ENCODE data around the gene TSN.
"Not testable (repeated sequence)": the region's sequence is repeated elsewhere in the genome, so short reads cannot be mapped to it uniquely, and the experiment has no call there.

TSN gene

GRCh38 chr2:121803503-121803902 lies 48.1 kb downstream of the TSN start:
- H3K4me1 ChIP-seq (ENCODE audit: control insufficient read depth in 1 of 2, insufficient read depth in 2 of 2, low read length in 2 of 2) = no peaks in the 10 kb centered on the region
- H3K36me3 ChIP-seq (ENCODE audit: control insufficient read depth in 1 of 2, insufficient read depth in 2 of 2, low read length in 2 of 2) = no peaks in the 10 kb centered on the region
- peaks cover 0 to 9% of the 10 kb centered on the region in 2 donors for H3K9me3 ChIP-seq (ENCODE audit: control insufficient read depth in 1 of 2, low read length in 2 of 2)
- H3K4me3 ChIP-seq (ENCODE audit: low read depth in 1 of 2, low read length in 2 of 2) = no peak overlapping the region
- no peak overlapping the region for H3K27ac ChIP-seq (ENCODE audit: low read length)
- H3K27me3 ChIP-seq (ENCODE audit: low read depth, low read length) = no peaks in the 10 kb centered on the region

DNA sequence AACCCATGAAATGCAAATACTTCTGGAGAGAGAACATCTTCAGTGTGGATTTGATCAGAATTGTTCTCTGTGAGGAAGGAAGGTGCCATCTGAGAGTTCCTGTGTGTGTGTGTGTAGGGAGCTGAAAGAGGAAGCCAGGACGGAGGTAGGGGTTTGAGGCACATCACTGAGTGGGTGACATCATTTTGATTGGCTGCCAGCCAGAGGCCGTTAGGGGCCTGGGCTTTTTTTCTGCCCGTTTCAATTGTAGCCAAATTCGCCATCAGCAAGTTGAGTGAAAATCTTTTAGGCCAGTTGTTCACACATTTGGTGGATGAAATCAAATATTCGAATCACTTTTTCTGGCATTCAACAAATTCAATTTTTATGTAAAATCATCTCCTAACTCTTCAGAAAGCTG lies 48.9 kb downstream of the TSN start:
- Histone ChIP-seq H3K4me3 (ENCODE audit: low read depth in 1 of 2, low read length in 2 of 2) (no peak overlapping the region), H3K4me1 (ENCODE audit: control insufficient read depth in 1 of 2, insufficient read depth in 2 of 2, low read length in 2 of 2) (no peaks in the 10 kb centered on the region)

GRCh38 chr2:121804997-121805765 lies 49.7 kb downstream of the TSN start:
- Histone ChIP-seq H3K4me3 (ENCODE audit: low read depth in 1 of 2, low read length in 2 of 2) (no peak overlapping the region), H3K4me1 (ENCODE audit: control insufficient read depth in 1 of 2, insufficient read depth in 2 of 2, low read length in 2 of 2) (no peaks in the 10 kb centered on the region), H3K27ac (ENCODE audit: low read length) (no peak overlapping the region), H3K9me3 (ENCODE audit: control insufficient read depth in 1 of 2, low read length in 2 of 2) (peaks cover 0 to 9% of the 10 kb centered on the region in 2 donors), H3K27me3 (ENCODE audit: low read depth, low read length) (no peaks in the 10 kb centered on the region), H3K36me3 (ENCODE audit: control insufficient read depth in 1 of 2, insufficient read depth in 2 of 2, low read length in 2 of 2) (no peaks in the 10 kb centered on the region)

More for the DNA sequence above, 48.9 kb downstream of the TSN start:
- Histone ChIP-seq H3K36me3 (ENCODE audit: control insufficient read depth in 1 of 2, insufficient read depth in 2 of 2, low read length in 2 of 2) (no peaks in the 10 kb centered on the region), H3K9me3 (ENCODE audit: control insufficient read depth in 1 of 2, low read length in 2 of 2) (peaks cover 0 to 9% of the 10 kb centered on the region in 2 donors), H3K27me3 (ENCODE audit: low read depth, low read length) (no peaks in the 10 kb centered on the region), H3K27ac (ENCODE audit: low read length) (no peak overlapping the region)

GRCh38 chr2:121805766-121806143 lies 50.3 kb downstream of the TSN start:
- Histone ChIP-seq H3K27me3 (ENCODE audit: low read depth, low read length) (no peaks in the 10 kb centered on the region), H3K36me3 (ENCODE audit: control insufficient read depth in 1 of 2, insufficient read depth in 2 of 2, low read length in 2 of 2) (no peaks in the 10 kb centered on the region), H3K9me3 (ENCODE audit: control insufficient read depth in 1 of 2, low read length in 2 of 2) (peaks cover 0 to 9% of the 10 kb centered on the region in 2 donors), H3K4me1 (ENCODE audit: control insufficient read depth in 1 of 2, insufficient read depth in 2 of 2, low read length in 2 of 2) (no peaks in the 10 kb centered on the region), H3K4me3 (ENCODE audit: low read depth in 1 of 2, low read length in 2 of 2) (no peak overlapping the region), H3K27ac (ENCODE audit: low read length) (no peak overlapping the region)

DNA sequence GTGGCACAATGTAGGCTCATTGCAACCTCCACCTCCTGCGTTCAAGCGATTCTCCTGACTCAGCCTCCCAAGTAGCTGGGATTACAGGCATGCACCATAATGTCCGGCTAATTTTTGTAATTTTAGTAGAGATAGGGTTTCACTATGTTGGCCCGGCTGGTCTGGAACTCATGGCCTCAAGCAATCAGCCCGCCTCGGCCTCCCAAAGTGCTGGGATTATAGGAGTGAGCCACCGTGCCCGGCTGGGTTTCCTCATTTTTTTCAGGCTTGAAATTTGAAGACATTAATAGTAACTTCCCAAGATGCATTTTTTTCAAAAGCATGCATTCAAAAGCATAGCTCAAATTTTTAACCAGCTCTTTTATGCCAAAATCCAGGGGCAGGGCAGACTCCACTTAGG lies 52.3 kb downstream of the TSN start:
- not testable (repeated sequence) for H3K4me1 ChIP-seq (ENCODE audit: control insufficient read depth in 1 of 2, insufficient read depth in 2 of 2, low read length in 2 of 2); H3K27me3 ChIP-seq (ENCODE audit: low read depth, low read length); H3K9me3 ChIP-seq (ENCODE audit: control insufficient read depth in 1 of 2, low read length in 2 of 2); H3K36me3 ChIP-seq (ENCODE audit: control insufficient read depth in 1 of 2, insufficient read depth in 2 of 2, low read length in 2 of 2); H3K4me3 ChIP-seq (ENCODE audit: low read depth in 1 of 2, low read length in 2 of 2); H3K27ac ChIP-seq (ENCODE audit: low read length)

GRCh38 chr2:121809607-121810006 lies 54.2 kb downstream of the TSN start:
- H3K4me3 ChIP-seq (ENCODE audit: low read depth in 1 of 2, low read length in 2 of 2) = no peak overlapping the region
- no peaks in the 10 kb centered on the region for H3K36me3 ChIP-seq (ENCODE audit: control insufficient read depth in 1 of 2, insufficient read depth in 2 of 2, low read length in 2 of 2)
- no peaks in the 10 kb centered on the region for H3K9me3 ChIP-seq (ENCODE audit: control insufficient read depth in 1 of 2, low read length in 2 of 2)
- no peak overlapping the region for H3K27ac ChIP-seq (ENCODE audit: low read length)
- no peaks in the 10 kb centered on the region for H3K4me1 ChIP-seq (ENCODE audit: control insufficient read depth in 1 of 2, insufficient read depth in 2 of 2, low read length in 2 of 2)
- no peaks in the 10 kb centered on the region for H3K27me3 ChIP-seq (ENCODE audit: low read depth, low read length)

GRCh38 chr2:121810959-121811853 lies 55.8 kb downstream of the TSN start:
- no peak overlapping the region for H3K27ac ChIP-seq (ENCODE audit: low read length)
- H3K36me3 ChIP-seq (ENCODE audit: control insufficient read depth in 1 of 2, insufficient read depth in 2 of 2, low read length in 2 of 2) = no peaks in the 10 kb centered on the region
- no peaks in the 10 kb centered on the region for H3K9me3 ChIP-seq (ENCODE audit: control insufficient read depth in 1 of 2, low read length in 2 of 2)
- H3K4me1 ChIP-seq (ENCODE audit: control insufficient read depth in 1 of 2, insufficient read depth in 2 of 2, low read length in 2 of 2) = no peaks in the 10 kb centered on the region
- H3K4me3 ChIP-seq (ENCODE audit: low read depth in 1 of 2, low read length in 2 of 2) = no peak overlapping the region
- H3K27me3 ChIP-seq (ENCODE audit: low read depth, low read length) = no peaks in the 10 kb centered on the region

- H3K4me3 ChIP-seq (ENCODE audit: low read depth in 1 of 2, low read length in 2 of 2); H3K27ac ChIP-seq (ENCODE audit: low read length); H3K36me3 ChIP-seq (ENCODE audit: control insufficient read depth in 1 of 2, insufficient read depth in 2 of 2, low read length in 2 of 2); H3K27me3 ChIP-seq (ENCODE audit: low read depth, low read length); H3K4me1 ChIP-seq (ENCODE audit: control insufficient read depth in 1 of 2, insufficient read depth in 2 of 2, low read length in 2 of 2); H3K9me3 ChIP-seq (ENCODE audit: control insufficient read depth in 1 of 2, low read length in 2 of 2): not testable (repeated sequence)
These were observed 57.6 kb downstream of the TSN start for GRCh38 chr2:121813083-121813482.

DNA sequence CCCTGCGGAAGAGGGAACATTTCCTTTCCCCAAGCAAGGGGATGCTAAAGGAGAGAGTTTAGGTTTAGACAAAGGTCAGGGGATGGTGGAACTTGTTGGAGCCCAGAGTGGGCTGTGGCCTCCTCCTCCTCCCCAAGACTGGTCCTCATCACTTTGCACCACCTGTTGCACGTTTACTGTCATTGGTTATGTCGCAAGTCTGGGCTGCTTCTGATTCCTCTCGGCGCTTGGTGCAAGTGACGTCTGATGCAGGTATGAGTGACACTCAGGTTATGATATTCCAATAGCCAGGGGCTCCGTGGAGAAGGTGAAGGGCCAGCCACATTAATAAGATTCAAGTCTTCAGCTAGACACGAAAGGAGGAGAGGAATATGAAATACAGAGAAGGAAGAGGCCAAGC lies 59.8 kb downstream of the TSN start:
- H3K9me3 ChIP-seq (ENCODE audit: control insufficient read depth in 1 of 2, low read length in 2 of 2) = peaks cover 0 to 5% of the 10 kb centered on the region in 2 donors

DNA sequence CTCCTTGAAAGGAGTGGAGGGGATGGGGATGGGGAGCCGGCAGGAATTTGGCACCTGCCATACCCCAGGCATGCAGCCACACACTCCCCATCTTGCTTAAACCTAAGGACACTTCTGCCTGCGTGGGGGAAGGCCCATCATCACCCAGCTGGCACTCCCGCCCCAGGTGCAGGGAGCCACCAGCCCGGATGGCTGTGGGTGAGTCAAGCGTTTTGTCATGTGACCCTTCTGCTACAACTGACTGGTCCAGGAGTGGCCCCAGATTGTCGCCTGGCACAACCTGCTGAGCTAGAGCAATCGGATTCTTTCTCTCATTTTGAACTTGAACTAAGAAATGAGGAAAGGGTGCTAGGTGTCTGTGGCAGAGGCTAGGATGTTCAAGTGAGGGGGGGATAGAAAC lies 61.3 kb downstream of the TSN start:
- Histone ChIP-seq H3K36me3 (ENCODE audit: control insufficient read depth in 1 of 2, insufficient read depth in 2 of 2, low read length in 2 of 2) (no peaks in the 10 kb centered on the region), H3K27me3 (ENCODE audit: low read depth, low read length) (no peaks in the 10 kb centered on the region), H3K4me3 (ENCODE audit: low read depth in 1 of 2, low read length in 2 of 2) (no peak overlapping the region), H3K4me1 (ENCODE audit: control insufficient read depth in 1 of 2, insufficient read depth in 2 of 2, low read length in 2 of 2) (no peaks in the 10 kb centered on the region), H3K27ac (ENCODE audit: low read length) (no peak overlapping the region), H3K9me3 (ENCODE audit: control insufficient read depth in 1 of 2, low read length in 2 of 2) (peaks cover 0 to 5% of the 10 kb centered on the region in 2 donors)

More for the DNA sequence above, 59.8 kb downstream of the TSN start:
- Histone ChIP-seq H3K36me3 (ENCODE audit: control insufficient read depth in 1 of 2, insufficient read depth in 2 of 2, low read length in 2 of 2) (no peaks in the 10 kb centered on the region), H3K4me1 (ENCODE audit: control insufficient read depth in 1 of 2, insufficient read depth in 2 of 2, low read length in 2 of 2) (no peaks in the 10 kb centered on the region), H3K4me3 (ENCODE audit: low read depth in 1 of 2, low read length in 2 of 2) (no peak overlapping the region), H3K27me3 (ENCODE audit: low read depth, low read length) (no peaks in the 10 kb centered on the region), H3K27ac (ENCODE audit: low read length) (no peak overlapping the region)

DNA sequence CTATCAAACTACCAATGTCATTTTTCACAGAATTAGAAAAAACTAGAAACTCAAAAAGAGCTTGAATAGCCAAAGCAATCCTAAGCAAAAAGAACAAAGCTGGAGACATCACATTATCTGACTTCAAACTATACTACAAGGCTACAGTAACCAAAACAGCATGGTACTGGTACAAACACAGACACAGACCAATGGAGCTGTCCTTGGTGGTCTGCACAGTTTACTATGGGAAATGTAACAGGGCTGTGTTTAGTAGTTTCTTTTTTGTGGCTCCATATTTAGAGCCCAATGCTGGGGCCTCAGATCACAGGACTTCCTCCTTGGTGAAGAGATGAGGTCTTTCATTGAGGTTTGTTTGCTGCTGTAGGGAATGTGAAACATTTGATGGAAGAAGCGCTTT lies 61.9 kb downstream of the TSN start:
- H3K27ac ChIP-seq (ENCODE audit: low read length) = not testable (repeated sequence)

More for the DNA sequence above, 61.9 kb downstream of the TSN start:
- not testable (repeated sequence) for H3K9me3 ChIP-seq (ENCODE audit: control insufficient read depth in 1 of 2, low read length in 2 of 2); H3K4me1 ChIP-seq (ENCODE audit: control insufficient read depth in 1 of 2, insufficient read depth in 2 of 2, low read length in 2 of 2); H3K36me3 ChIP-seq (ENCODE audit: control insufficient read depth in 1 of 2, insufficient read depth in 2 of 2, low read length in 2 of 2); H3K4me3 ChIP-seq (ENCODE audit: low read depth in 1 of 2, low read length in 2 of 2); H3K27me3 ChIP-seq (ENCODE audit: low read depth, low read length)
